ENCODE data around the gene ICE2.

ICE2 gene

DNA sequence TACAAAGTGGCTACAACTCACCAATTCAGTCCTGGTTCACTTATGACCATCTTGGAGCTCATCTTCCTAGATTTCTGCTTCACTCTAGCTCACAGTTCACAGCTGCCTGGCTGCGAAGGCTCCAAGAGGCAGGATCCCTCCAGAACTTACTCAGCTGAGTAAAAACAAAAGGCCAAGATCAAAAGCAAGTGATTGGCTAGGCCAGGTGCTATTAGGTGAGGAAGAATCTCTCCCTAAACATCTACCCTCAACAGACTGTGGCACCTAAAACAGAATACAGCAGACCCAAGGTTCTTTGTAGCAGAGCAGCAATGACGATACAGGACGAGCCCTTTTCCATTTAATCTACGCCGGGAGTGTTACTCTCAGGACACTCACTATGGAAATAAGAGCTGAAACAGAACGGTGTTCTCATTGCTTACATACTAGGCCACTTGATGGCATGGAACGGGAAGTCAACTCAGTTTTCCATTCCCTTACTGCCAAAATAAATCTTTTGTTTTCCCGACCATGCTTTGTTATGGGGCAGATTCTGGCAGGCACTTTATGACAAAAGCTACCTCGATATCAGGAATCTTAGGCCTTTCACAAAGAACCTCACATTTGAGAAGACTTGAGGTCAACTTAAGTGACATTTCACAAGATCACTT is 901 bp downstream of the ICE2 start:
- Mint-ChIP-seq H3K4me1 (peaks cover 45% of the 10 kb centered on the region), H3K27me3 (ENCODE audit: low read depth, poor library complexity) (no peaks in the 10 kb centered on the region), H3K4me3 (peak overlapping the region; percentile 98), H3K9me3 (no peaks in the 10 kb centered on the region), H3K27ac (peak overlapping the region; percentile 100), H3K36me3 (ENCODE audit: low read depth) (peaks cover 20% of the 10 kb centered on the region)
- TF ChIP-seq, protein P1, sequence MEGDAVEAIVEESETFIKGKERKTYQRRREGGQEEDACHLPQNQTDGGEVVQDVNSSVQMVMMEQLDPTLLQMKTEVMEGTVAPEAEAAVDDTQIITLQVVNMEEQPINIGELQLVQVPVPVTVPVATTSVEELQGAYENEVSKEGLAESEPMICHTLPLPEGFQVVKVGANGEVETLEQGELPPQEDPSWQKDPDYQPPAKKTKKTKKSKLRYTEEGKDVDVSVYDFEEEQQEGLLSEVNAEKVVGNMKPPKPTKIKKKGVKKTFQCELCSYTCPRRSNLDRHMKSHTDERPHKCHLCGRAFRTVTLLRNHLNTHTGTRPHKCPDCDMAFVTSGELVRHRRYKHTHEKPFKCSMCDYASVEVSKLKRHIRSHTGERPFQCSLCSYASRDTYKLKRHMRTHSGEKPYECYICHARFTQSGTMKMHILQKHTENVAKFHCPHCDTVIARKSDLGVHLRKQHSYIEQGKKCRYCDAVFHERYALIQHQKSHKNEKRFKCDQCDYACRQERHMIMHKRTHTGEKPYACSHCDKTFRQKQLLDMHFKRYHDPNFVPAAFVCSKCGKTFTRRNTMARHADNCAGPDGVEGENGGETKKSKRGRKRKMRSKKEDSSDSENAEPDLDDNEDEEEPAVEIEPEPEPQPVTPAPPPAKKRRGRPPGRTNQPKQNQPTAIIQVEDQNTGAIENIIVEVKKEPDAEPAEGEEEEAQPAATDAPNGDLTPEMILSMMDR (IDR thresholded peaks at IDR 0.05): no peak
- DNase-seq: no peak

DNA sequence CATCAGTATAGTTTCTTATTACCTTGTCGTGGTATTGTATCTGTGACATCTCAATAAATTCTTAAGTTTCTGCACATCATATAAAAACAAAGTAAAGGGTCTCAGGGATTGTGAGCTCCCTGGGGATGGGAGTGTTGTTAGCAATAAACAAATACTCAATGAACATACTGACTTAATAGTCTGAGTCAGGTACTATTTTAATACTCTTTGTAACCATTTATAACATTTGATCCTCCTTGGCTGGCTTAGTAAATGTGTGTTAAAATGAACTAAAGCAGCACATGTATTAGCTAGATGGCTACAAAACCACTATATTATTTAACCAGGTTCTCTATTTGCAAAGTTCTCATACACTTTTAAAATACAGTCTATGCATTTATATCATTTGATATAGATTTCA is 1.8 kb downstream of the ICE2 start:
- Mint-ChIP-seq H3K9me3 (no peaks in the 10 kb centered on the region), H3K4me3 (peak overlapping the region; percentile 98), H3K27me3 (ENCODE audit: low read depth, poor library complexity) (no peaks in the 10 kb centered on the region), H3K36me3 (ENCODE audit: low read depth) (peaks cover 27% of the 10 kb centered on the region), H3K4me1 (peaks cover 45% of the 10 kb centered on the region), H3K27ac (no peak overlapping the region)
- no peak for DNase-seq
- TF ChIP-seq, protein P1 (IDR thresholded peaks at IDR 0.05): no peak

DNA sequence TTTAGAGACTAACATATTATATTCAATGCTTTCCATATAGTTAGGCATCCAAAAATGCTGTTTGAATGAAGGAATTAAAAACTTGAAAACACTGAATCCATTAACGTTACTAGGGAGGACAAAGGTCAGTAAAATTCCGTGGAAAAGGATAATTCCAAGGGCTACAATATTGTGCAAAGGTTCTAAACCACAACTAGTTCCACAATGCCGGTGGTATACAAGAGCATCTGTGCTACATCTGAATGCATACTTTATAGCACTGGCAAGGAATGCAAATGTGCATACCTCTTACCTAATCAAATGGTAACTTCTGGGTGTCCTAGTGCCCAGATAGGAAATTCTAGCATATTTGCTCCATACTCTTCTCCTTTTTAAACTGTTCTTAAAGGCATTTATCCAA is 2.2 kb downstream of the ICE2 start:
- Mint-ChIP-seq H3K36me3 (ENCODE audit: low read depth) (peaks cover 27% of the 10 kb centered on the region), H3K4me1 (peaks cover 45% of the 10 kb centered on the region), H3K27me3 (ENCODE audit: low read depth, poor library complexity) (no peaks in the 10 kb centered on the region), H3K9me3 (no peaks in the 10 kb centered on the region), H3K4me3 (peak overlapping the region; percentile 98), H3K27ac (peak overlapping the region; percentile 50)
- no peak for DNase-seq
- TF ChIP-seq, protein P1 (IDR thresholded peaks at IDR 0.05): no peak

DNA sequence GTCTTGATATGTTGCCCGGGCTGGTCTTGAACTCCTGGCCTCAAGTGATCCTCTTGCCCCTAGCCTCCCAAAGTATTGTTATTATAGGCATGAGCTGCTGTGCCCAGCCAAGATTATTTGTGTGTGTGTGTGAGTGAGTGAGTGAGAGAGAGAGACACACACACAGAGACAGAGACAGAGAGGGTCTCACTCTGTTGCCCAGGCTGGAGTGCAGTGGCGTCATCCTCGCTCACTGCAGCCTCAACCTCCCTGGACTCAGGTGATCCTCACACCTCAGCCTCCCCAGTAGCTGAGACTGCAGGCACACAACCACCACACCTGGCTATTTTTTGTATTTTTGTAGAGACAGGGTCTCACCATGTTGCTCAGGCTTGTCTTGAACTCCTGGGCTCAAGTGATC is 5.8 kb downstream of the ICE2 start:
- no peak for DNase-seq
- TF ChIP-seq, protein P1 (IDR thresholded peaks at IDR 0.05): no peak
- Mint-ChIP-seq H3K4me1 (peaks cover 30% of the 10 kb centered on the region), H3K27ac (no peak overlapping the region), H3K4me3 (no peak overlapping the region), H3K9me3 (no peaks in the 10 kb centered on the region), H3K36me3 (ENCODE audit: low read depth) (peaks cover 49% of the 10 kb centered on the region), H3K27me3 (ENCODE audit: low read depth, poor library complexity) (no peaks in the 10 kb centered on the region)

DNA sequence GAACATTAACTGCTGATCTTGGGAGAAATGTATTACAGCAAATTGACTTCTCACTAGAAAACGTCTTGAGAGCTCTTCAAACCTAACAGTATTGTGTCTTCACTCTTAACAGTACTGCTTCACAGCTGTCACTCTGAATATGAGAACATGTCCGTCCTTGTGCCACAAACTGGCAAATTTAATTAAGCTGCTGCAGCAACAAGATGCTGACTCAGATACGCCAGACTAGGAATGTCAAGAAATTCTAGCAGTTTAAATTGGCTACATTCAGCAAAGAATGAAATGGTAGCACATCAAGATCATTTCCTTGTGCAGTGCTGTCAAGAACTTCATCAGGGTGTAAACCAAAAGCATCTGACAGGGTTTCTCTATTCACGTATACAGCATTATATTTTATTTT is 7.6 kb downstream of the ICE2 start:
- TF ChIP-seq, protein P1 (IDR thresholded peaks at IDR 0.05): no peak
- DNase-seq: no peak
- Mint-ChIP-seq H3K36me3 (ENCODE audit: low read depth) (peaks cover 55% of the 10 kb centered on the region), H3K9me3 (no peaks in the 10 kb centered on the region), H3K27ac (peak overlapping the region; percentile 50), H3K4me3 (no peak overlapping the region), H3K4me1 (peaks cover 11% of the 10 kb centered on the region), H3K27me3 (ENCODE audit: low read depth, poor library complexity) (no peaks in the 10 kb centered on the region)

All from nephron progenitor cell (in vitro differentiated cells).